ENCODE results near the gene IGF1R.
A peak's percentile ranks its signal among the peaks of the same experiment; 100 is the strongest.

Gene IGF1R

GRCh38 chr15:98865397-98866339 lies 217.3 kb downstream of the IGF1R start:
- H3K36me3 ChIP-seq (ENCODE audit: insufficient read depth, low read length), result no peaks in the 10 kb centered on the region
- H3K4me2 ChIP-seq (ENCODE audit: low read length), result peak overlapping the region; percentile 76
- H3K9me3 ChIP-seq (replicated peaks; ENCODE audit: low read length), result no peaks in the 10 kb centered on the region
- H3K9ac ChIP-seq (ENCODE audit: low read depth, low read length), result peak overlapping the region; percentile 84
- H3K4me3 ChIP-seq (ENCODE audit: low read length), result peak overlapping the region; percentile 67
- H3K4me1 ChIP-seq (ENCODE audit: control insufficient read depth, insufficient read depth, low read length), result peaks cover 12% of the 10 kb centered on the region
- H3K27me3 ChIP-seq (ENCODE audit: control insufficient read depth, insufficient read depth, low read length), result no peaks in the 10 kb centered on the region

- H3K36me3 ChIP-seq (ENCODE audit: insufficient read depth, low read length), result no peaks in the 10 kb centered on the region
- peak overlapping the region; percentile 84 for H3K9ac ChIP-seq (ENCODE audit: low read depth, low read length)
- H3K4me2 ChIP-seq (ENCODE audit: low read length), result peak overlapping the region; percentile 76
- H3K27me3 ChIP-seq (ENCODE audit: control insufficient read depth, insufficient read depth, low read length), result no peaks in the 10 kb centered on the region
- peaks cover 11% of the 10 kb centered on the region for H3K4me1 ChIP-seq (ENCODE audit: control insufficient read depth, insufficient read depth, low read length)
- H3K4me3 ChIP-seq (ENCODE audit: low read length), result peak overlapping the region; percentile 67
- no peaks in the 10 kb centered on the region for H3K9me3 ChIP-seq (replicated peaks; ENCODE audit: low read length)
Observed at GRCh38 chr15:98866511-98866910, 218.2 kb downstream of the IGF1R start.

GRCh38 chr15:98868564-98868963 lies 220.2 kb downstream of the IGF1R start:
- Histone ChIP-seq H3K27me3 (ENCODE audit: control insufficient read depth, insufficient read depth, low read length) (no peaks in the 10 kb centered on the region), H3K4me1 (ENCODE audit: control insufficient read depth, insufficient read depth, low read length) (peaks cover 23% of the 10 kb centered on the region), H3K9me3 (replicated peaks; ENCODE audit: low read length) (no peaks in the 10 kb centered on the region)

GRCh38 chr15:98870788-98871187 lies 222.4 kb downstream of the IGF1R start:
- Histone ChIP-seq H3K36me3 (ENCODE audit: insufficient read depth, low read length) (no peaks in the 10 kb centered on the region), H3K9me3 (replicated peaks; ENCODE audit: low read length) (no peaks in the 10 kb centered on the region), H3K4me1 (ENCODE audit: control insufficient read depth, insufficient read depth, low read length) (peaks cover 45% of the 10 kb centered on the region), H3K4me2 (ENCODE audit: low read length) (no peak overlapping the region), H3K4me3 (ENCODE audit: low read length) (no peak overlapping the region), H3K9ac (ENCODE audit: low read depth, low read length) (no peak overlapping the region), H3K27me3 (ENCODE audit: control insufficient read depth, insufficient read depth, low read length) (no peaks in the 10 kb centered on the region)

More at GRCh38 chr15:98868564-98868963, 220.2 kb downstream of the IGF1R start:
- no peak overlapping the region for H3K9ac ChIP-seq (ENCODE audit: low read depth, low read length)
- H3K36me3 ChIP-seq (ENCODE audit: insufficient read depth, low read length), result no peaks in the 10 kb centered on the region
- no peak overlapping the region for H3K4me3 ChIP-seq (ENCODE audit: low read length)
- H3K4me2 ChIP-seq (ENCODE audit: low read length), result no peak overlapping the region

- Histone ChIP-seq H3K36me3 (ENCODE audit: insufficient read depth, low read length) (no peaks in the 10 kb centered on the region), H3K4me1 (ENCODE audit: control insufficient read depth, insufficient read depth, low read length) (peaks cover 59% of the 10 kb centered on the region), H3K9me3 (replicated peaks; ENCODE audit: low read length) (no peaks in the 10 kb centered on the region), H3K4me2 (ENCODE audit: low read length) (peak overlapping the region; percentile 78), H3K9ac (ENCODE audit: low read depth, low read length) (peak overlapping the region; percentile 74), H3K27me3 (ENCODE audit: control insufficient read depth, insufficient read depth, low read length) (no peaks in the 10 kb centered on the region), H3K4me3 (ENCODE audit: low read length) (peak overlapping the region; percentile 18)
Observed at GRCh38 chr15:98872774-98873173, 224.4 kb downstream of the IGF1R start.

- peaks cover 68% of the 10 kb centered on the region for H3K4me1 ChIP-seq (ENCODE audit: control insufficient read depth, insufficient read depth, low read length)
- H3K27me3 ChIP-seq (ENCODE audit: control insufficient read depth, insufficient read depth, low read length), result no peaks in the 10 kb centered on the region
- peak overlapping the region; percentile 78 for H3K4me2 ChIP-seq (ENCODE audit: low read length)
- H3K36me3 ChIP-seq (ENCODE audit: insufficient read depth, low read length), result no peaks in the 10 kb centered on the region
- H3K4me3 ChIP-seq (ENCODE audit: low read length), result peak overlapping the region; percentile 35
- H3K9me3 ChIP-seq (replicated peaks; ENCODE audit: low read length), result no peaks in the 10 kb centered on the region
- H3K9ac ChIP-seq (ENCODE audit: low read depth, low read length), result peak overlapping the region; percentile 74
Observed at GRCh38 chr15:98873441-98874218, 225.3 kb downstream of the IGF1R start.

- peak overlapping the region; percentile 78 for H3K4me2 ChIP-seq (ENCODE audit: low read length)
- H3K36me3 ChIP-seq (ENCODE audit: insufficient read depth, low read length), result no peaks in the 10 kb centered on the region
- H3K4me3 ChIP-seq (ENCODE audit: low read length), result peak overlapping the region; percentile 17
- no peaks in the 10 kb centered on the region for H3K9me3 ChIP-seq (replicated peaks; ENCODE audit: low read length)
- peak overlapping the region; percentile 74 for H3K9ac ChIP-seq (ENCODE audit: low read depth, low read length)
- peaks cover 74% of the 10 kb centered on the region for H3K4me1 ChIP-seq (ENCODE audit: control insufficient read depth, insufficient read depth, low read length)
- no peaks in the 10 kb centered on the region for H3K27me3 ChIP-seq (ENCODE audit: control insufficient read depth, insufficient read depth, low read length)
Observed at GRCh38 chr15:98874370-98874769, 226.0 kb downstream of the IGF1R start.

- H3K36me3 ChIP-seq (ENCODE audit: insufficient read depth, low read length), result no peaks in the 10 kb centered on the region
- peaks cover 76% of the 10 kb centered on the region for H3K4me1 ChIP-seq (ENCODE audit: control insufficient read depth, insufficient read depth, low read length)
- no peaks in the 10 kb centered on the region for H3K9me3 ChIP-seq (replicated peaks; ENCODE audit: low read length)
- H3K9ac ChIP-seq (ENCODE audit: low read depth, low read length), result peak overlapping the region; percentile 74
- H3K4me3 ChIP-seq (ENCODE audit: low read length), result peak overlapping the region; percentile 17
- no peaks in the 10 kb centered on the region for H3K27me3 ChIP-seq (ENCODE audit: control insufficient read depth, insufficient read depth, low read length)
- H3K4me2 ChIP-seq (ENCODE audit: low read length), result peak overlapping the region; percentile 78
Observed at GRCh38 chr15:98874773-98875172, 226.4 kb downstream of the IGF1R start.

GRCh38 chr15:98875309-98875708 lies 227.0 kb downstream of the IGF1R start:
- Histone ChIP-seq H3K4me1 (ENCODE audit: control insufficient read depth, insufficient read depth, low read length) (peaks cover 76% of the 10 kb centered on the region), H3K9me3 (replicated peaks; ENCODE audit: low read length) (no peaks in the 10 kb centered on the region), H3K36me3 (ENCODE audit: insufficient read depth, low read length) (no peaks in the 10 kb centered on the region), H3K9ac (ENCODE audit: low read depth, low read length) (peak overlapping the region; percentile 74), H3K4me2 (ENCODE audit: low read length) (peak overlapping the region; percentile 78), H3K27me3 (ENCODE audit: control insufficient read depth, insufficient read depth, low read length) (no peaks in the 10 kb centered on the region), H3K4me3 (ENCODE audit: low read length) (peak overlapping the region; percentile 17)

GRCh38 chr15:98876451-98877369 lies 228.4 kb downstream of the IGF1R start:
- peak overlapping the region; percentile 78 for H3K4me2 ChIP-seq (ENCODE audit: low read length)
- H3K4me3 ChIP-seq (ENCODE audit: low read length), result no peak overlapping the region
- no peaks in the 10 kb centered on the region for H3K27me3 ChIP-seq (ENCODE audit: control insufficient read depth, insufficient read depth, low read length)
- H3K4me1 ChIP-seq (ENCODE audit: control insufficient read depth, insufficient read depth, low read length), result peaks cover 76% of the 10 kb centered on the region
- H3K9me3 ChIP-seq (replicated peaks; ENCODE audit: low read length), result no peaks in the 10 kb centered on the region
- peak overlapping the region; percentile 74 for H3K9ac ChIP-seq (ENCODE audit: low read depth, low read length)
- H3K36me3 ChIP-seq (ENCODE audit: insufficient read depth, low read length), result no peaks in the 10 kb centered on the region

Measured in skeletal muscle satellite cell (primary cell).